ENCODE results near the gene KCNK3. TPM values are rescaled to one million over a fixed set of nuclear protein-coding genes. Genes with fewer than 3 reads are reported as not detected.
"Not testable (repeated sequence)": the region's sequence is repeated elsewhere in the genome, so short reads cannot be mapped to it uniquely, and the experiment has no call there.

The KCNK3 gene
- total RNA-seq, 1 experiment from 2014 or later = 0.09 TPM

DNA sequence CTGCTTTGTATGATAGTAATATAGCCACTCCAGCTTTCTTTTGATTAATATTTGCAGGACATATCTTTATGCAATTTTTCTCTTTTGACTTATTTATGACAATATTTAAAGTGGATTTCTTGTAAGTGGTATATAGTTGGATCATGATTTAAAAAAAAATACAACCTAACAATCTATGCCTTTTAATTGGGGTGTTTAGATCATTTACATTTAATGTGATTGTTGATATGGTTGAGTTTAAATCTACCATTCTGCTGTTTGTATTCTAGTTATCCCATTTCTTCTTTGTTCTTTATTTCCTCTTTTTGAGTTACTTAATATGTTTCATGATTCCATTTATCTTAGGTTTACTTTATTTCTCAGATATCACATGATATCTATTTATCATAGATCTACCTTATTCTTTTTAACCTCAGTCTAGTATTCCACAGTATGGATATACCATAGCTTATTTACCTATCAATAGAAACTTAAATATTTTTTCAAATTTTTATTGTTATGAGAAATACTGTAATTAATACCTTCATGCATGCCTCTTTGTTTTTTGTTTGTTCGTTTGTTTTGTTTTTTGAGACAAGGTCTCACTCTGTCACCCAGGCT lies 32.1 kb upstream of the KCNK3 start:
- Histone ChIP-seq H3K56ac (ENCODE audit: insufficient read length, low read depth, low read length) (no peak overlapping the region), H3K4ac (ENCODE audit: low read depth, low read length) (no peak overlapping the region), H4K5ac (ENCODE audit: insufficient read length, low read depth, low read length) (no peak overlapping the region), H3K9me3 (ENCODE audit: control insufficient read depth, low read depth, low read length) (no peaks in the 10 kb centered on the region), H2BK5ac (ENCODE audit: insufficient read length, low read length) (no peak overlapping the region), H3K23ac (ENCODE audit: insufficient read length, low read depth, low read length) (no peak overlapping the region), H2BK12ac (ENCODE audit: insufficient read length, low read depth, low read length) (no peak overlapping the region), H2BK20ac (ENCODE audit: low read depth, low read length, poor library complexity, severe bottlenecking) (no peak overlapping the region), H4K91ac (ENCODE audit: insufficient read length, low read depth, low read length) (no peak overlapping the region), H3K14ac (ENCODE audit: insufficient read depth, low read length) (no peak overlapping the region), H2BK15ac (ENCODE audit: low read depth, low read length) (no peak overlapping the region), H2AFZ (ENCODE audit: low read length) (no peak overlapping the region), H4K8ac (replicated peaks; ENCODE audit: insufficient read length, low read depth, low read length) (no peak overlapping the region), H2AK5ac (ENCODE audit: insufficient read length, low read length) (no peak overlapping the region), H3K79me1 (ENCODE audit: insufficient read depth, low read depth, low read length, poor library complexity, severe bottlenecking) (no peaks in the 10 kb centered on the region), H3K27ac (ENCODE audit: insufficient read length, low read depth, low read length) (no peak overlapping the region), H3K27me3 (ENCODE audit: insufficient read depth, low read length) (no peaks in the 10 kb centered on the region), H3K79me2 (ENCODE audit: insufficient read depth, low read length) (no peaks in the 10 kb centered on the region), H4K20me1 (ENCODE audit: control insufficient read depth, insufficient read depth, insufficient read length) (no peaks in the 10 kb centered on the region), H3K4me2 (ENCODE audit: insufficient read depth, insufficient read length, low read length) (no peak overlapping the region), H3T11ph (ENCODE audit: low read length) (no peak overlapping the region), H2BK120ac (ENCODE audit: low read depth, low read length, poor library complexity, severe bottlenecking) (no peak overlapping the region), H3K18ac (ENCODE audit: insufficient read length, low read depth, low read length) (no peak overlapping the region), H3K4me1 (ENCODE audit: insufficient read depth, low read length) (peaks cover under 1% of the 10 kb centered on the region; the same call in 1 of the 2 replicates), H3K9ac (ENCODE audit: extremely low read depth, insufficient read length, low read length) (no peak overlapping the region), H3K23me2 (ENCODE audit: insufficient read length, low read depth, low read length, poor library complexity, severe bottlenecking) (no peaks in the 10 kb centered on the region)
- TF ChIP-seq, protein P1, sequence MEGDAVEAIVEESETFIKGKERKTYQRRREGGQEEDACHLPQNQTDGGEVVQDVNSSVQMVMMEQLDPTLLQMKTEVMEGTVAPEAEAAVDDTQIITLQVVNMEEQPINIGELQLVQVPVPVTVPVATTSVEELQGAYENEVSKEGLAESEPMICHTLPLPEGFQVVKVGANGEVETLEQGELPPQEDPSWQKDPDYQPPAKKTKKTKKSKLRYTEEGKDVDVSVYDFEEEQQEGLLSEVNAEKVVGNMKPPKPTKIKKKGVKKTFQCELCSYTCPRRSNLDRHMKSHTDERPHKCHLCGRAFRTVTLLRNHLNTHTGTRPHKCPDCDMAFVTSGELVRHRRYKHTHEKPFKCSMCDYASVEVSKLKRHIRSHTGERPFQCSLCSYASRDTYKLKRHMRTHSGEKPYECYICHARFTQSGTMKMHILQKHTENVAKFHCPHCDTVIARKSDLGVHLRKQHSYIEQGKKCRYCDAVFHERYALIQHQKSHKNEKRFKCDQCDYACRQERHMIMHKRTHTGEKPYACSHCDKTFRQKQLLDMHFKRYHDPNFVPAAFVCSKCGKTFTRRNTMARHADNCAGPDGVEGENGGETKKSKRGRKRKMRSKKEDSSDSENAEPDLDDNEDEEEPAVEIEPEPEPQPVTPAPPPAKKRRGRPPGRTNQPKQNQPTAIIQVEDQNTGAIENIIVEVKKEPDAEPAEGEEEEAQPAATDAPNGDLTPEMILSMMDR (conservative IDR thresholded peaks at IDR 0.05) = no peak
- DNase-seq = no peak
- H3K9me3 Mint-ChIP-seq = peaks cover 20 to 27% of the 10 kb centered on the region in 2 experiments
- no CpG with 5 or more reads among the region's 1 CpG for WGBS (ENCODE audit: extremely low coverage, insufficient read length, low lambda C conversion rate)
- no peak overlapping the region for H3K27ac Mint-ChIP-seq
- peaks cover 5% of the 10 kb centered on the region in 2 experiments for H3K4me1 Mint-ChIP-seq
- peaks cover 1 to 18% (median 5%) of the 10 kb centered on the region in 3 experiments; a peak in 5 of 7 replicates for H3K36me3 Mint-ChIP-seq (ENCODE audit: insufficient read depth in 1 of 3, low read depth in 3 of 3)
- no peak overlapping the region for H3K4me3 Mint-ChIP-seq
- peaks cover 5% of the 10 kb centered on the region for H3K27me3 Mint-ChIP-seq (ENCODE audit: low read depth)

GRCh38 chr2:26665296-26665695 lies 27.2 kb upstream of the KCNK3 start:
- H3K27me3 ChIP-seq (ENCODE audit: insufficient read depth, low read length); H4K20me1 ChIP-seq (ENCODE audit: control insufficient read depth, insufficient read depth, insufficient read length); H2BK15ac ChIP-seq (ENCODE audit: low read depth, low read length); H3K4me3 Mint-ChIP-seq; H2BK120ac ChIP-seq (ENCODE audit: low read depth, low read length, poor library complexity, severe bottlenecking); H3K14ac ChIP-seq (ENCODE audit: insufficient read depth, low read length); H2AK5ac ChIP-seq (ENCODE audit: insufficient read length, low read length); H3K79me2 ChIP-seq (ENCODE audit: insufficient read depth, low read length); H2AFZ ChIP-seq (ENCODE audit: low read length); H3K23me2 ChIP-seq (ENCODE audit: insufficient read length, low read depth, low read length, poor library complexity, severe bottlenecking); H3K27ac ChIP-seq (ENCODE audit: insufficient read length, low read depth, low read length); H3K9ac ChIP-seq (ENCODE audit: extremely low read depth, insufficient read length, low read length); H3K79me1 ChIP-seq (ENCODE audit: insufficient read depth, low read depth, low read length, poor library complexity, severe bottlenecking); H2BK5ac ChIP-seq (ENCODE audit: insufficient read length, low read length); H3T11ph ChIP-seq (ENCODE audit: low read length); H2BK12ac ChIP-seq (ENCODE audit: insufficient read length, low read depth, low read length); H3K4ac ChIP-seq (ENCODE audit: low read depth, low read length); H3K56ac ChIP-seq (ENCODE audit: insufficient read length, low read depth, low read length); H3K4me1 ChIP-seq (ENCODE audit: insufficient read depth, low read length); DNase-seq; H4K8ac ChIP-seq (replicated peaks; ENCODE audit: insufficient read length, low read depth, low read length); H3K4me2 ChIP-seq (ENCODE audit: insufficient read depth, insufficient read length, low read length); H2BK20ac ChIP-seq (ENCODE audit: low read depth, low read length, poor library complexity, severe bottlenecking); H3K27ac Mint-ChIP-seq; H3K23ac ChIP-seq (ENCODE audit: insufficient read length, low read depth, low read length); H4K5ac ChIP-seq (ENCODE audit: insufficient read length, low read depth, low read length); H3K9me3 ChIP-seq (ENCODE audit: control insufficient read depth, low read depth, low read length); H3K4me1 Mint-ChIP-seq; H3K18ac ChIP-seq (ENCODE audit: insufficient read length, low read depth, low read length); H4K91ac ChIP-seq (ENCODE audit: insufficient read length, low read depth, low read length): not testable (repeated sequence)
- no CpG with 5 or more reads among the region's 21 CpGs for WGBS (ENCODE audit: extremely low coverage, insufficient read length, low lambda C conversion rate)
- peaks cover 16% of the 10 kb centered on the region for H3K27me3 Mint-ChIP-seq (ENCODE audit: low read depth)
- H3K9me3 Mint-ChIP-seq = peaks cover 17 to 18% of the 10 kb centered on the region in 2 experiments
- H3K36me3 Mint-ChIP-seq (ENCODE audit: insufficient read depth in 1 of 3, low read depth in 3 of 3) = peaks cover 0 to 11% (median 3%) of the 10 kb centered on the region in 3 experiments; a peak in 3 of 7 replicates

Data from H9 (cell line).